SK-N-SH (cell line): ENCODE data around the gene SRRM1. TPM values are rescaled to one million over a fixed set of nuclear protein-coding genes. Genes with fewer than 3 reads are reported as not detected.

Experiments used
- CTCF ChIA-PET: fragments of 300-600, 350-600 bp; formaldehyde crosslinking; extraction: SDS; loops from one replicate; lab custom pipeline; 2021; lab: Yijun Ruan, JAX
- POLR2A ChIA-PET: fragments of 350-600 bp; sonication (Branson Sonifier 250); formaldehyde crosslinking; extraction: SDS; loops from one replicate; lab custom pipeline; 2020; ENCODE audit warnings: antibody characterized with exemption, inconsistent platforms; lab: Yijun Ruan, JAX
- DNase-seq: peaks from one replicate; pipeline ENCODE4 v3.0.0; 2012
- H2AFZ ChIP-seq: fragments of 200-600 bp; sonication (generic); 2 replicates; pipeline ENCODE4 v1.8.1; 2016; ENCODE audit warnings: antibody characterized with exemption, mild to moderate bottlenecking, low read depth
- H3F3A ChIP-seq: fragments of 200-600 bp; sonication (generic); replicated peaks from 2 replicates; pipeline ENCODE3; 2016; ENCODE audit warnings: antibody characterized with exemption, mild to moderate bottlenecking; ENCODE audit not compliant: insufficient read depth
- H3K27ac ChIP-seq, 2 experiments: fragments of 200-500 bp in 1 of 2; fragments of 200-600 bp in 1 of 2; sonication (Bioruptor generic) in 1 of 2; sonication (generic), shearing (Covaris generic) in 1 of 2; 2 replicates each; pipeline versions ENCODE4 v1.5.1 to v1.6.1; 2014 to 2016; ENCODE audit warnings: low read depth in 2 of 2, inconsistent platforms in 1 of 2, low read length in 1 of 2, mild to moderate bottlenecking in 1 of 2, mixed read lengths in 1 of 2
- H3K27me3 ChIP-seq: fragments of 200-600 bp; sonication (generic), shearing (Covaris generic); 2 replicates; pipeline ENCODE4 v1.6.1; 2016; ENCODE audit warnings: mixed run types; ENCODE audit not compliant: insufficient read depth
- H3K36me3 ChIP-seq, 2 experiments: fragments of 200-500 bp in 1 of 2; fragments of 200-600 bp in 1 of 2; sonication (Bioruptor generic) in 1 of 2; sonication (generic) in 1 of 2; replicated peaks in 1 of 2; 2 replicates each; pipeline versions ENCODE3 to v1.5.1; 2014 to 2016; ENCODE audit warnings: low read length in 1 of 2, mild to moderate bottlenecking in 1 of 2; ENCODE audit not compliant: insufficient read depth in 2 of 2, control insufficient read depth in 1 of 2
- H3K4me1 ChIP-seq, 2 experiments: fragments of 200-500 bp in 1 of 2; fragments of 200-600 bp in 1 of 2; sonication (Bioruptor generic) in 1 of 2; sonication (generic), shearing (Covaris generic) in 1 of 2; 2 replicates each; pipeline versions ENCODE4 v1.5.1 to v1.6.1; 2014 to 2016; ENCODE audit warnings: low read depth in 1 of 2, low read length in 1 of 2, mixed run types in 1 of 2; ENCODE audit not compliant: insufficient read depth in 2 of 2, control insufficient read depth in 1 of 2
- H3K4me2 ChIP-seq: fragments of 200-600 bp; sonication (generic), shearing (Covaris generic); 2 replicates; pipeline ENCODE4 v1.6.1; 2017; ENCODE audit warnings: mixed run types
- H3K4me3 ChIP-seq, 2 experiments: fragments of 200-500 bp in 1 of 2; fragments of 200-600 bp in 1 of 2; sonication (Bioruptor generic) in 1 of 2; sonication (generic), shearing (Covaris generic) in 1 of 2; 2 replicates each; pipeline versions ENCODE4 v1.5.1 to v1.8.1; 2014 to 2016; ENCODE audit warnings: low read depth in 2 of 2, inconsistent platforms in 1 of 2, low read length in 1 of 2, mild to moderate bottlenecking in 1 of 2, mixed read lengths in 1 of 2, moderate library complexity in 1 of 2
- H3K79me2 ChIP-seq: fragments of 200-600 bp; sonication (generic); 2 replicates; pipeline ENCODE4 v1.8.1; 2017; ENCODE audit warnings: mild to moderate bottlenecking; ENCODE audit not compliant: insufficient read depth
- H3K9ac ChIP-seq: fragments of 200-600 bp; sonication (generic); 2 replicates; pipeline ENCODE4 v1.6.1; 2017; ENCODE audit warnings: mixed run types
- H3K9me2 ChIP-seq: fragments of 200-600 bp; sonication (generic); 2 replicates; pipeline ENCODE4 v1.6.1; 2017; ENCODE audit warnings: mixed run types
- H3K9me3 ChIP-seq: fragments of 200-600 bp; sonication (generic); 2 replicates; pipeline ENCODE4 v1.6.1; 2017; ENCODE audit warnings: mixed run types, mild to moderate bottlenecking, moderate library complexity
- H4K20me1 ChIP-seq: fragments of 200-600 bp; sonication (generic); 2 replicates; pipeline ENCODE4 v1.6.1; 2017; ENCODE audit warnings: mild to moderate bottlenecking, mixed run types; ENCODE audit not compliant: insufficient read depth
- CTCF ChIP-seq: fragments of 200-600 bp; sonication (generic); IDR thresholded peaks from 2 replicates; pipeline ENCODE4 v1.6.1; 2017; ENCODE audit warnings: antibody characterized with exemption, mild to moderate bottlenecking, moderate library complexity
- EZH2phosphoT487 ChIP-seq: fragments of 200-600 bp; sonication (generic); IDR thresholded peaks from 2 replicates; pipeline ENCODE4 v1.6.1; 2017; ENCODE audit warnings: low read depth, mixed run types, mild to moderate bottlenecking, antibody characterized with exemption, moderate library complexity, borderline replicate concordance
- FOSL2 ChIP-seq: IDR thresholded peaks from 2 replicates; pipeline ENCODE4 v1.4.0; 2012; ENCODE audit warnings: low read depth, mild to moderate bottlenecking, moderate library complexity, borderline replicate concordance
- FOXM1 ChIP-seq: IDR thresholded peaks from 2 replicates; pipeline ENCODE4 v1.4.0; 2012; ENCODE audit warnings: low read depth, mild to moderate bottlenecking
- GABPA ChIP-seq: IDR thresholded peaks from 2 replicates; pipeline ENCODE4 v1.4.0; 2012; ENCODE audit warnings: low read depth, mild to moderate bottlenecking
- MAX ChIP-seq: IDR thresholded peaks from 2 replicates; pipeline ENCODE4 v1.4.0; 2012; ENCODE audit warnings: low read depth
- MEF2A ChIP-seq: IDR thresholded peaks from 2 replicates; pipeline ENCODE4 v1.4.0; 2012; ENCODE audit warnings: low read depth, borderline replicate concordance
- PBX3 ChIP-seq: IDR thresholded peaks from 2 replicates; pipeline ENCODE4; 2012
- POLR2AphosphoS5 ChIP-seq: IDR thresholded peaks from 2 replicates; pipeline ENCODE4 v1.6.1; 2012; ENCODE audit warnings: low read depth, low read length
- RCOR1 ChIP-seq: fragments of 150-350 bp; IDR thresholded peaks from 2 replicates; pipeline ENCODE4 v1.6.1; 2017; ENCODE audit warnings: antibody characterized with exemption, low read length
- SIN3A ChIP-seq: IDR thresholded peaks from 2 replicates; pipeline ENCODE4 v1.6.1; 2012; ENCODE audit warnings: low read depth, mild to moderate bottlenecking, low read length, moderate library complexity, borderline replicate concordance
- SMC3 ChIP-seq: IDR thresholded peaks from 2 replicates; pipeline ENCODE4 v1.6.1; 2012; ENCODE audit warnings: low read depth, low read length, improper control_type of control experiment
- TAF1 ChIP-seq: IDR thresholded peaks from 2 replicates; pipeline ENCODE4 v1.6.1; 2012; ENCODE audit warnings: low read depth, mild to moderate bottlenecking, low read length, moderate library complexity, borderline replicate concordance
- TCF12 ChIP-seq: IDR thresholded peaks from 2 replicates; pipeline ENCODE4 v1.4.0; 2012
- TEAD4 ChIP-seq: IDR thresholded peaks from 2 replicates; pipeline ENCODE4 v1.4.0; 2012; ENCODE audit warnings: mild to moderate bottlenecking, borderline replicate concordance; ENCODE audit not compliant: insufficient read depth
- YY1 ChIP-seq: IDR thresholded peaks from 2 replicates; pipeline ENCODE4 v1.4.0; 2012; ENCODE audit warnings: low read depth, mild to moderate bottlenecking
- WGBS: methylation state at CpG from one replicate; pipeline ENCODE4 v1.1.6; 2017; ENCODE audit warnings: low lambda C conversion rate; 5-methylcytosine and 5-hydroxymethylcytosine counted together
- polyA plus RNA-seq, 3 experiments: library from polyadenylated mRNA; depleted of rRNA; stranded (reverse); fragments of >200 nt; gene quantifications; 2 replicates each; pipeline ENCODE4 v1.2.3, GENCODE V29; 2012
- TF ChIP-seq, protein P1 (sequence below): IDR thresholded peaks from 2 replicates; pipeline ENCODE4 v1.4.0; 2012; ENCODE audit warnings: low read depth, borderline replicate concordance
- TF ChIP-seq, protein P2 (sequence below): fragments of 150-350 bp; IDR thresholded peaks from 2 replicates; pipeline ENCODE4 v1.6.1; 2016; ENCODE audit warnings: mild to moderate bottlenecking, low read depth, low read length

SRRM1 gene
- polyA plus RNA-seq, 1 of the 3 experiments (the other 2 are of a cell fraction), result 52.3 TPM

GRCh38 chr1:24715658-24716057, 72.6 kb downstream of the SRRM1 start:
- no peak overlapping the region for H2AFZ ChIP-seq
- no peak for DNase-seq
- CTCF ChIA-PET, result interaction anchor here (0.5 to 1.0 kb wide), 2 partner anchors 119 to 644 kb away, joined by 3 read pairs; no protein-coding TSS in a partner anchor

More at GRCh38 chr1:24715658-24716057, 72.6 kb downstream of the SRRM1 start:
- no peaks in the 10 kb centered on the region for H3F3A ChIP-seq
- H3K4me2 ChIP-seq, result no peak overlapping the region
- H3K9me3 ChIP-seq, result no peaks in the 10 kb centered on the region
- WGBS, result 96% methylated on average over 7 of the region's 7 CpGs
- no peaks in the 10 kb centered on the region for H3K79me2 ChIP-seq
- TF ChIP-seq YY1, result no peak
- no peak for TF ChIP-seq MEF2A
- no peak for TF ChIP-seq EZH2phosphoT487
- TF ChIP-seq POLR2AphosphoS5, result no peak
- TF ChIP-seq, protein P1, sequence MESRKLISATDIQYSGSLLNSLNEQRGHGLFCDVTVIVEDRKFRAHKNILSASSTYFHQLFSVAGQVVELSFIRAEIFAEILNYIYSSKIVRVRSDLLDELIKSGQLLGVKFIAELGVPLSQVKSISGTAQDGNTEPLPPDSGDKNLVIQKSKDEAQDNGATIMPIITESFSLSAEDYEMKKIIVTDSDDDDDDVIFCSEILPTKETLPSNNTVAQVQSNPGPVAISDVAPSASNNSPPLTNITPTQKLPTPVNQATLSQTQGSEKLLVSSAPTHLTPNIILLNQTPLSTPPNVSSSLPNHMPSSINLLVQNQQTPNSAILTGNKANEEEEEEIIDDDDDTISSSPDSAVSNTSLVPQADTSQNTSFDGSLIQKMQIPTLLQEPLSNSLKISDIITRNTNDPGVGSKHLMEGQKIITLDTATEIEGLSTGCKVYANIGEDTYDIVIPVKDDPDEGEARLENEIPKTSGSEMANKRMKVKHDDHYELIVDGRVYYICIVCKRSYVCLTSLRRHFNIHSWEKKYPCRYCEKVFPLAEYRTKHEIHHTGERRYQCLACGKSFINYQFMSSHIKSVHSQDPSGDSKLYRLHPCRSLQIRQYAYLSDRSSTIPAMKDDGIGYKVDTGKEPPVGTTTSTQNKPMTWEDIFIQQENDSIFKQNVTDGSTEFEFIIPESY, result no peak
- no peak for TF ChIP-seq TAF1
- TF ChIP-seq, protein P2, sequence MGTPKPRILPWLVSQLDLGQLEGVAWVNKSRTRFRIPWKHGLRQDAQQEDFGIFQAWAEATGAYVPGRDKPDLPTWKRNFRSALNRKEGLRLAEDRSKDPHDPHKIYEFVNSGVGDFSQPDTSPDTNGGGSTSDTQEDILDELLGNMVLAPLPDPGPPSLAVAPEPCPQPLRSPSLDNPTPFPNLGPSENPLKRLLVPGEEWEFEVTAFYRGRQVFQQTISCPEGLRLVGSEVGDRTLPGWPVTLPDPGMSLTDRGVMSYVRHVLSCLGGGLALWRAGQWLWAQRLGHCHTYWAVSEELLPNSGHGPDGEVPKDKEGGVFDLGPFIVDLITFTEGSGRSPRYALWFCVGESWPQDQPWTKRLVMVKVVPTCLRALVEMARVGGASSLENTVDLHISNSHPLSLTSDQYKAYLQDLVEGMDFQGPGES, result no peak
- no peak for TF ChIP-seq FOSL2
- TF ChIP-seq PBX3, result no peak
- TF ChIP-seq GABPA, result no peak
- no peak for TF ChIP-seq FOXM1
- no peak for TF ChIP-seq RCOR1
- TF ChIP-seq TCF12, result no peak
- TF ChIP-seq MAX, result no peak
- no peak for TF ChIP-seq CTCF
- no peak for TF ChIP-seq SMC3
- no peak for TF ChIP-seq TEAD4
- TF ChIP-seq SIN3A, result no peak
- no peaks in the 10 kb centered on the region for H3K27me3 ChIP-seq
- no peak overlapping the region for H3K27ac ChIP-seq
- peaks cover 2 to 14% of the 10 kb centered on the region in 2 experiments; a peak in 3 of 4 replicates for H3K4me1 ChIP-seq
- POLR2A ChIA-PET, result no interaction called here
- no peaks in the 10 kb centered on the region for H3K9me2 ChIP-seq
- H3K36me3 ChIP-seq, result no peaks in the 10 kb centered on the region
- no peaks in the 10 kb centered on the region for H4K20me1 ChIP-seq
- no peak overlapping the region for H3K9ac ChIP-seq
- H3K4me3 ChIP-seq, result no peak overlapping the region
